ENCODE measurements around the gene ADAMTSL1. TPM values are rescaled to one million over a fixed set of nuclear protein-coding genes. Genes with fewer than 3 reads are reported as not detected.

The ADAMTSL1 gene
- total RNA-seq, 1 donor from 2014 or later, result 12.3 TPM

- Histone ChIP-seq H3K36me3 (no peaks in the 10 kb centered on the region), H3K9me3 (no peaks in the 10 kb centered on the region), H3K27me3 (no peaks in the 10 kb centered on the region), H3K4me3 (no peak overlapping the region), H3K27ac (no peak overlapping the region), H3K4me1 (peaks cover 7 to 8% of the 10 kb centered on the region in 2 donors)
- intact Hi-C loops (cut with DNase I), result loop anchor here (10.0 kb wide), 1 partner anchor 224 kb away; no protein-coding TSS in a partner anchor
- no peak for TF ChIP-seq CTCF (IDR thresholded peaks at IDR 0.05)
- no peak for DNase-seq (ENCODE audit: low spot score in 2 of 2)
Observed at GRCh38 chr9:18668944-18669343, 195.0 kb downstream of the ADAMTSL1 start.

- H3K4me1 ChIP-seq, result peaks cover 0 to 12% of the 10 kb centered on the region in 2 donors
- intact Hi-C loops (cut with DNase I), result no loop called here
- no peak for DNase-seq (ENCODE audit: low spot score in 2 of 2)
- H3K27me3 ChIP-seq, result no peaks in the 10 kb centered on the region
- H3K4me3 ChIP-seq, result no peak overlapping the region
- no peak for TF ChIP-seq CTCF (IDR thresholded peaks at IDR 0.05)
- H3K36me3 ChIP-seq, result no peaks in the 10 kb centered on the region
- H3K9me3 ChIP-seq, result no peaks in the 10 kb centered on the region
- no peak overlapping the region for H3K27ac ChIP-seq
Observed at GRCh38 chr9:18672706-18673105, 198.8 kb downstream of the ADAMTSL1 start.

- DNase-seq (ENCODE audit: low spot score in 2 of 2), result no peak
- peak overlapping the region in 1 of 2 donors; percentile 17 for H3K27ac ChIP-seq
- H3K36me3 ChIP-seq, result no peaks in the 10 kb centered on the region
- intact Hi-C loops (cut with DNase I), result no loop called here
- H3K4me3 ChIP-seq, result no peak overlapping the region
- no peaks in the 10 kb centered on the region for H3K27me3 ChIP-seq
- no peak for TF ChIP-seq CTCF (IDR thresholded peaks at IDR 0.05)
- H3K9me3 ChIP-seq, result no peaks in the 10 kb centered on the region
- peaks cover 0 to 12% of the 10 kb centered on the region in 2 donors for H3K4me1 ChIP-seq
Observed at GRCh38 chr9:18673179-18673578, 199.2 kb downstream of the ADAMTSL1 start.

GRCh38 chr9:18675332-18675731 is 201.4 kb downstream of the ADAMTSL1 start:
- no peak for DNase-seq (ENCODE audit: low spot score in 2 of 2)
- intact Hi-C loops (cut with DNase I), result no loop called here
- Histone ChIP-seq H3K9me3 (no peaks in the 10 kb centered on the region), H3K4me1 (peaks cover 3 to 24% of the 10 kb centered on the region in 2 donors), H3K27ac (no peak overlapping the region), H3K4me3 (no peak overlapping the region), H3K27me3 (no peaks in the 10 kb centered on the region), H3K36me3 (no peaks in the 10 kb centered on the region)
- no peak for TF ChIP-seq CTCF (IDR thresholded peaks at IDR 0.05)

- Histone ChIP-seq H3K27me3 (no peaks in the 10 kb centered on the region), H3K4me1 (peaks cover 3 to 24% of the 10 kb centered on the region in 2 donors), H3K36me3 (no peaks in the 10 kb centered on the region), H3K9me3 (no peaks in the 10 kb centered on the region), H3K4me3 (no peak overlapping the region), H3K27ac (no peak overlapping the region)
- intact Hi-C loops (cut with DNase I), result no loop called here
- DNase-seq (ENCODE audit: low spot score in 2 of 2), result no peak
- TF ChIP-seq CTCF (IDR thresholded peaks at IDR 0.05), result no peak
Observed at GRCh38 chr9:18675973-18676372, 202.0 kb downstream of the ADAMTSL1 start.

- Histone ChIP-seq H3K4me3 (no peak overlapping the region), H3K4me1 (peaks cover 3 to 24% of the 10 kb centered on the region in 2 donors), H3K27ac (no peak overlapping the region), H3K36me3 (no peaks in the 10 kb centered on the region), H3K27me3 (no peaks in the 10 kb centered on the region), H3K9me3 (no peaks in the 10 kb centered on the region)
- no peak for TF ChIP-seq CTCF (IDR thresholded peaks at IDR 0.05)
- no peak for DNase-seq (ENCODE audit: low spot score in 2 of 2)
- intact Hi-C loops (cut with DNase I), result no loop called here
Observed at GRCh38 chr9:18676525-18676924, 202.6 kb downstream of the ADAMTSL1 start.
